Stimulated activated memory B cell treated with anti-CD40 and anti-IgM and Interleukin-4, amounts not matched to agents 10 μg/mL and 1 μg/mL and 100 μg/mL, for 72 hours (primary cell): Measurements from ENCODE around the gene RNF2.
A peak's percentile ranks its signal among the peaks of the same experiment; 100 is the strongest.
"Not testable (repeated sequence)": the region's sequence is repeated elsewhere in the genome, so short reads cannot be mapped to it uniquely, and the experiment has no call there.

Experiments
- ATAC-seq: fragments of 150-1000 bp; cut with Tn5 transposase; 2 replicates; pipeline ENCODE4 v1.10.0; 2021
- H3K27ac Mint-ChIP-seq: one replicate; pipeline ENCODE4 v1.8.0; 2022; ENCODE audit warnings: mild to moderate bottlenecking, mixed read lengths
- H3K27me3 Mint-ChIP-seq: one replicate; pipeline ENCODE4 v1.8.0; 2022; ENCODE audit warnings: mixed read lengths
- H3K36me3 Mint-ChIP-seq: one replicate; pipeline ENCODE4 v1.8.0; 2022; ENCODE audit warnings: mixed read lengths
- H3K4me1 Mint-ChIP-seq: one replicate; pipeline ENCODE4 v1.8.0; 2022; ENCODE audit warnings: mixed read lengths
- H3K4me3 Mint-ChIP-seq: one replicate; pipeline ENCODE4 v1.8.0; 2022; ENCODE audit warnings: mild to moderate bottlenecking, moderate library complexity, mixed read lengths
- H3K9me3 Mint-ChIP-seq: one replicate; pipeline ENCODE4 v1.8.0; 2022; ENCODE audit warnings: mixed read lengths

RNF2 gene

DNA sequence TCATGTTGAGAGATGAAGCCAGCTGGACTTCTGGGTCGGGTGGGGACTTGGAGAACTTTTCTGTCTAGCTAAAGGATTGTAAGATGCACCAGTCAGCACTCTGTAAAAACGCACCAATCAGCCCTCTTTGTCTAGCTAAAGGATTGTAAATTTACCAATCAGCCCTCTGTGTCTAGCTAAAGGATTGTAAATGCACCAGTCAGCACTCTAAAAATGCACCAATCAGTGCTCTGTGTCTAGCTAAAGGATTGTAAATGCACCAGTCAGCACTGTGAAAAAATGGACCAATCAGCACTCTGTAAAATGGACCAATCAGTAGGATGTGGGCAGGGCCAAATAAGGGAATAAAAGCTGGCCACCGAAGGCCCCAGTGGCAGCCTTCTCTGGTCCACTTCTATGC, 19.6 kb downstream of the RNF2 start:
- not testable (repeated sequence) for H3K27ac Mint-ChIP-seq, H3K27me3 Mint-ChIP-seq, H3K9me3 Mint-ChIP-seq, H3K4me3 Mint-ChIP-seq, ATAC-seq
- H3K36me3 Mint-ChIP-seq: peaks cover 28% of the 10 kb centered on the region
- peaks cover 66% of the 10 kb centered on the region for H3K4me1 Mint-ChIP-seq

DNA sequence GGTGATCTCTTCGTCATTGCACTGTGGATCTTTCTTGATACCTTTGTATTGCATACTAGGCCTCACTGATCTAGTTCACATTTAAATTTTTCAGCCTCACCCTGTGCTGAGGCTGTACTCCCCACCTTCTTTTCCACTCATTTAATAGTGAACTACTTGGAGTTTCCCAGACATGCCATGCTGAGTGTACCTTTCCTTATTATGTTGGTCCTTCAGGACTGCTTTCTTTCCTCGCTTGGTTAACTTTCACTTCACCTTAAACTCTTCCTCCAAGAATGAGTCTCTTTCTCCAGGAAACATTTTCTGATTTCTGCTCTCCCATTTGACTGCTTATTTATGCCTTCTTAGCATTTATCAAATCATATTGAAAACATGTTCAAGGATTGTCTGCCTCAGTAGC, 20.8 kb downstream of the RNF2 start:
- peak overlapping the region; percentile 2 for H3K27ac Mint-ChIP-seq
- H3K4me1 Mint-ChIP-seq: peaks cover 60% of the 10 kb centered on the region

DNA sequence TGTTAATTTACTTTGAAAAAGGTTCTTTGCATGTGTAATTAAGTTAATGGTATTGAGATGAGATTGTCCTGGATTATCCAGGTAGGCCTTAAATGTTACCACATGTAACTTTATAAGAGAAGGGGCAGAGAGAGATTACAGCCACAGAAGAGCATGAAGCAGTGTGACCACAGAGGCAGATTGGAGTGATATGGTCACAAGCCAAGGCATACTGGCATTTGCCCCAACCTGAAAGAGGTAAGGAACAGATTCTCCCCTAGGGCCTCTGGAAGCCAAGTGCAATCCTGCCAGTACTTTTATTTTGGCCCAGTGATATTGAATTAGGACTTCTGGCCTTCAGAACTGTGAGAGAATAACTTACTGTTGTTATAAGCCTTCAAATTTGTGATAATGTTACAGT, 23.0 kb downstream of the RNF2 start:
- no peak for ATAC-seq
- Mint-ChIP-seq H3K4me1 (peaks cover 54% of the 10 kb centered on the region), H3K27me3 (no peaks in the 10 kb centered on the region), H3K36me3 (peaks cover 34% of the 10 kb centered on the region), H3K27ac (no peak overlapping the region), H3K4me3 (no peak overlapping the region), H3K9me3 (no peaks in the 10 kb centered on the region)

More for the DNA sequence above, 20.8 kb downstream of the RNF2 start:
- H3K9me3 Mint-ChIP-seq: no peaks in the 10 kb centered on the region
- no peak for ATAC-seq
- H3K27me3 Mint-ChIP-seq: no peaks in the 10 kb centered on the region
- no peak overlapping the region for H3K4me3 Mint-ChIP-seq
- peaks cover 28% of the 10 kb centered on the region for H3K36me3 Mint-ChIP-seq

DNA sequence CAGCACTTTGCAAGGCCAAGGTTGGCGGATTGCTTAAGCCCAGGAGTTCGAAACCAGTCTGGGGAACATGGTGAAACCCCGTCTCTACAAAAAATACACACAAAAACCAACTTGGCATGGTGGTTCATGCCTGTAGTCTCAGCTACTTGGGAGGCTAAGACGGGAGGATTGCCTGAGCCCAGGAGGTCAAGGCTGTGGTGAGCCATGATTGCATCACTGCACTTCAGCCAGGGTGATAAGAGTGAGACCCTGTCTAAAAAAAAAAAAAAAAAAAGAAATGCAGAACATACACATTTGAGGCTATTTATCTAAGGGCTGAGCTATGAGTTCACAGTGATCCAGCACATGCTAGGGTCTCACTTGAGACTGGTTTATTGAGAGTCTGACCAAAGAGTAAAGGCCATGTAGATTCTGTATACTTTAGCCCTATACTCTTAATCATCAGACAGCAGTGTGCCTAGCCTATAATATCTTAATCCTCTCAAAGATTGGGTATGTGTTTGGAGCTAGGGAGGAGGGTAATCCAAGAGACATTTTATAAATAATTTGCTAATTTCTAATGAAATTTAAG, 23.9 kb downstream of the RNF2 start:
- peaks cover 34% of the 10 kb centered on the region for H3K36me3 Mint-ChIP-seq
- no peaks in the 10 kb centered on the region for H3K27me3 Mint-ChIP-seq
- no peak for ATAC-seq
- H3K4me1 Mint-ChIP-seq: peaks cover 56% of the 10 kb centered on the region
- no peak overlapping the region for H3K27ac Mint-ChIP-seq
- H3K4me3 Mint-ChIP-seq: no peak overlapping the region
- no peaks in the 10 kb centered on the region for H3K9me3 Mint-ChIP-seq

DNA sequence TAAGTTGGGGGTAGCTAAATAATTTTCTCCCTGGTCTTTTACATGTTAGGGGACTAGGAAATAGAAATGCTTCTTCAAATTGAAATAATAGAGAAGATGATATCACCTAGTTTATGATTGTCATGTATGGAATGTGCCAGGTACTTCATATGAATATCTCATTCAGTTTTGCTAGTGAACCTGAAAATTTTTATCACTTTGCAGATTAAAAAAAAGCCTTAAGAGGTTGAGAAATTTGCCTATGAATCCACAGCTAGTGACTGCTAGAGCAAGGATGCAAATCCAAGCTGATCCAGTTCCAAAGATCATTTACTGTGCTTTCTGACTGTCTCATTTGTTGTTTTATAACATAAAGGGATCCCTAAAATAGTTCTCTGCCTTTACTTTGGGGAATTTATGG, 24.7 kb downstream of the RNF2 start:
- ATAC-seq: no peak
- H3K27me3 Mint-ChIP-seq: no peaks in the 10 kb centered on the region
- no peak overlapping the region for H3K4me3 Mint-ChIP-seq
- H3K27ac Mint-ChIP-seq: no peak overlapping the region
- no peaks in the 10 kb centered on the region for H3K9me3 Mint-ChIP-seq
- H3K36me3 Mint-ChIP-seq: peaks cover 31% of the 10 kb centered on the region
- H3K4me1 Mint-ChIP-seq: peaks cover 63% of the 10 kb centered on the region

DNA sequence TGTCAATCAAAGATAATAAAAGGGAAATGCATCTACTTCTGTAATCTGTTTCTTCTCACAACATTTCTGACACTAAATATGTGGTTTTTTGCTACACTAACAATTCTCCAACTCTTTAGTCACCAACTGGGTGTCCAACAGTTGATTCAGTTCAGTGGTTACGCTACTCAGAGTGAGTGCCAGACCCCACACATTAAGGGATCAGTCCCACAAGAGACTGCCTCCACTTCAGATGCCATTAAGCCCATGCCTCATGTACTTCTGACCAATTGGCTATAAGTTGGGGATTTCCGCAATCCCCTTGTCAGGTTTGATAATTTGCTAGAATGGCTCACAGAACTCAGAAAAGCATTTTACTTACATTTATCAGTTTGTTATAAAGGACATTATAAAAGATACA, 28.4 kb downstream of the RNF2 start:
- H3K27me3 Mint-ChIP-seq: no peaks in the 10 kb centered on the region
- no peak for ATAC-seq
- no peaks in the 10 kb centered on the region for H3K9me3 Mint-ChIP-seq
- no peak overlapping the region for H3K27ac Mint-ChIP-seq
- no peak overlapping the region for H3K4me3 Mint-ChIP-seq
- peaks cover 17% of the 10 kb centered on the region for H3K36me3 Mint-ChIP-seq
- H3K4me1 Mint-ChIP-seq: peaks cover 55% of the 10 kb centered on the region

DNA sequence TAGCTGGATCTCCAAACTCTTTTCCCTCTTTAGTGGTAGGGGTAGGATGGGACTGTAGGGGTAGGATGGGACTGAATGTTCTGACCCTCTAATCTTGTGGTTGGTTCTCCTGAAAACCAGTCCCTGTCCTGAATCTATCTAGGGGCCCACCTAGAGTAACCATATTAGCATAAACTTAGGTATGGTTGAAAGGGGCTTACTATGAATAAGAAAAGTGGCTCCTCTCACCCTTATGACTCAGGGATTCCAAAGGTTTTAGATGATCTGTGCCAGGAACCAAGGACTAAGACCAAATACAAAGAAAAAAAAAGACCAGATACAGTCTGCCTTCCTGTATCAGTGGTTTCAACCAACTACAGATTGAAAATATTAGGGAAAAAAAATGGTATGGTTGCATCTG, 28.9 kb downstream of the RNF2 start:
- Mint-ChIP-seq H3K9me3 (no peaks in the 10 kb centered on the region), H3K4me1 (peaks cover 55% of the 10 kb centered on the region), H3K27ac (no peak overlapping the region), H3K4me3 (no peak overlapping the region), H3K27me3 (no peaks in the 10 kb centered on the region), H3K36me3 (peaks cover 17% of the 10 kb centered on the region)
- ATAC-seq: no peak

DNA sequence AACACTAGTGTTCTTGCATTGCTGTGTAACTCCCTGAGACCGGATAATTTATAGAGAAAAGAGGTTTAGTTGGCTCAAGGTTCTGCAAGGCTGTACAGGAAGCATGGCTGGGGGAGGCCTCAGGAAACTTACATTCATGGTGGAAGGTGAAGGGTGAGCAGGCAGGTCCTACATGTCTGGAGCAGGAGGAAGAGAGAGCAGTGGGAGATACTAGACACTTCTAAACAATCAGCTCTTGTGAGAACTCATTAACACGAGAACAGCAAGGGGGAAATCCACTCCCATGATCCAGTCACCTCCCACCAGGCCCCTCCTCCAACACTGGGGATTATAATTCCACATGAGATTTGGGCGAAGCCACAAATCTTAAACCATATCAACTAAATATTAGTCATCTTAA, 30.1 kb downstream of the RNF2 start:
- Mint-ChIP-seq H3K27me3 (no peaks in the 10 kb centered on the region), H3K4me3 (no peak overlapping the region), H3K4me1 (peaks cover 60% of the 10 kb centered on the region), H3K36me3 (peaks cover 17% of the 10 kb centered on the region), H3K27ac (no peak overlapping the region), H3K9me3 (no peaks in the 10 kb centered on the region)
- no peak for ATAC-seq

DNA sequence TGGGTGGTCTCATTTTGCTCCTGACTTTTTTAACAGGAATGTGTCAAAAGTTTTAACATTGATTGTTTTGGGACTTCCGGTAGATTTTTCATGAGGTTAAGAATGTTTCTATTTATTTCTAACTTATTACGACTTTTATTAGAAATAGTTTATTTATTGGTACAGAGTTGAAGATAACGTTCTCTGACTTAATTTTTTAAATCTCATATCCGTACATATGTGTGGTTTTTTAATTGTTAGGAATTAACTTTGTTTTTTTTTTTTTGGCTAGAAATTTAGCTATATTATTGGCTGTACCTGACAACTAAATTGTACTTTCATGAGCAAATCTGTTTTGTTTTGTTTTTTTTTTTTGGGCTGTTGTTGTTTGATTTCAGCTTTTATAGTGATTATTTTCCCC, 32.0 kb downstream of the RNF2 start:
- H3K4me1 Mint-ChIP-seq: peaks cover 44% of the 10 kb centered on the region
- no peak overlapping the region for H3K27ac Mint-ChIP-seq
- ATAC-seq: no peak
- no peaks in the 10 kb centered on the region for H3K27me3 Mint-ChIP-seq
- no peak overlapping the region for H3K4me3 Mint-ChIP-seq
- H3K36me3 Mint-ChIP-seq: peaks cover 11% of the 10 kb centered on the region
- H3K9me3 Mint-ChIP-seq: no peaks in the 10 kb centered on the region

DNA sequence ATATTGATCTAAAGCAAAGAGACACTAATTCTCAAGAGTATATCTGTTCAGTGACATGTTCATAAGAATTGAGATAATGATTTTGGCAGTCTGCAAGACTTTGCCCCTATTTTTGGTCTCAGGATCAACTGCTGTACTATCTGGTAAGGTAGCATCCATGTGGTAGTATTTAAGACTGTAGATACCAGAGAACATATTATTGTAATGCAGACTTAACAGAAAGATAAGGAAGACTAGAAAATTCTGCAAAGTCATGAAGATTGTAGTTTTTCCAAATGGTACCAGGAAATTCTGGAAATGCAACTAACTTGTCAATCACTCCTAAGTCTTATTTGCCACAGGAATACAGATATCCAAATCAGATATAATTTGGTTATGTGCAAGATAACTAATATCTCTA, 35.1 kb downstream of the RNF2 start:
- ATAC-seq: no peak
- Mint-ChIP-seq H3K36me3 (peaks cover 11% of the 10 kb centered on the region), H3K27me3 (no peaks in the 10 kb centered on the region), H3K4me1 (peaks cover 32% of the 10 kb centered on the region), H3K4me3 (no peak overlapping the region), H3K9me3 (no peaks in the 10 kb centered on the region), H3K27ac (no peak overlapping the region)

DNA sequence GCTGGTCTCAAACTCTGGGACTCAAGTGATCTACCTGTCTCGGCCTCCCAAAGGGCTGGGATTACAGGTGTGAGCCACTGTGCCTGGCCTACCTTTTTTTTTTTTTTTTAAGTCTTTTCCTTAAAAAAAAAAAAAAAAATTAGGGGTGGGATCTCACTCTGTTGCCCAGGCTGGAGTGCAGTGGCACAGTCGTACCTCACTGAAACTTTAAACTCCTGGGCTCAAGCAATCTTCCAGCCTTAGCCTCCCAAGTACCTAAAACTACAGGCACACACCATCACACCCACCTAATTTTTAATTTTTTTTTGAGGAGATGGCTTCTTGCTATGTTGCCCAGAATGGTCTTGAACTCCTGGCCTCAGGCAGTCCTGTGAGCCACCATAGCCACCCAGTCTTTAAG, 38.5 kb downstream of the RNF2 start:
- no peaks in the 10 kb centered on the region for H3K9me3 Mint-ChIP-seq
- H3K4me3 Mint-ChIP-seq: no peak overlapping the region
- no peak for ATAC-seq
- H3K27me3 Mint-ChIP-seq: no peaks in the 10 kb centered on the region
- H3K27ac Mint-ChIP-seq: no peak overlapping the region
- H3K36me3 Mint-ChIP-seq: peaks cover 36% of the 10 kb centered on the region
- peaks cover 28% of the 10 kb centered on the region for H3K4me1 Mint-ChIP-seq

DNA sequence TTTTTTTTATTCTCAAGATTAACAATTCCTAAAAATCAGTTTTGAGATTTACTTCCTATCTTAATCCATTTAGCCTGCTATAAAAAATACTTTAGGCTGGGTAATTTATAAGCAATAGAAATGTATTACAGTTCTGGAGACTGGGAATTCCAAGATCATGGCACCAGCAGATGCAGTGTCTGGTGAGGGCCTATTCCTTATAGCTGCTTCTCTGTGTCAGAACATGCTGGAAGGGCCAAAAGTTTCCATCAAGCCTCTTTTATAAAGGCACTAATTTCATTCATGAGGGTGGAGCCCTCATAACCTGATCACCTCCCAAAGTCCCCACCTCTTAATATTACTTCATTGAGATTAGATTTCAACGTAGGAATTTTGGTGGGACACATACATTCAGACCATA, 41.7 kb downstream of the RNF2 start:
- Mint-ChIP-seq H3K27ac (peak overlapping the region; percentile 31), H3K4me1 (peaks cover 22% of the 10 kb centered on the region), H3K4me3 (no peak overlapping the region)

DNA sequence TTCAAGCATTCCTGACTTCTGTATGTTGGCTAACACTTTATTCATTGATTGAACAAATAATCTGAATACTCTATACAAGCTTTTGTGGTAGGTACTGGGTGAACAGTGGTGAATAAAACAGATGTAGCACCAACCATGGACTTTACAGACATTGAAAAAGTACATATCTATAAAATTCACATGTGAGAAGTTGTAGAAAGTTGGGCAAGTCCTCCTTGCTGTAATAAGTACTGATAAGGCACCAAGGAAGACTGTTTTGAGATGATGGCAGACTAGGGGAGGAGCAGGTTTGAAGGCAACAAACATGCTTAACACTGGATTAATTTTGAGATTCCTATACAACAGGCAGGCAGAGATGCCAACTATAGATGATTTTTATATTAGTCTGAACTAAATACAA, 42.4 kb downstream of the RNF2 start:
- H3K36me3 Mint-ChIP-seq: peaks cover 46% of the 10 kb centered on the region
- peak overlapping the region; percentile 31 for H3K27ac Mint-ChIP-seq
- H3K4me3 Mint-ChIP-seq: no peak overlapping the region
- no peaks in the 10 kb centered on the region for H3K9me3 Mint-ChIP-seq
- ATAC-seq: no peak
- peaks cover 22% of the 10 kb centered on the region for H3K4me1 Mint-ChIP-seq
- no peaks in the 10 kb centered on the region for H3K27me3 Mint-ChIP-seq

More for the DNA sequence above, 41.7 kb downstream of the RNF2 start:
- Mint-ChIP-seq H3K36me3 (peaks cover 43% of the 10 kb centered on the region), H3K27me3 (no peaks in the 10 kb centered on the region), H3K9me3 (no peaks in the 10 kb centered on the region)
- ATAC-seq: no peak

DNA sequence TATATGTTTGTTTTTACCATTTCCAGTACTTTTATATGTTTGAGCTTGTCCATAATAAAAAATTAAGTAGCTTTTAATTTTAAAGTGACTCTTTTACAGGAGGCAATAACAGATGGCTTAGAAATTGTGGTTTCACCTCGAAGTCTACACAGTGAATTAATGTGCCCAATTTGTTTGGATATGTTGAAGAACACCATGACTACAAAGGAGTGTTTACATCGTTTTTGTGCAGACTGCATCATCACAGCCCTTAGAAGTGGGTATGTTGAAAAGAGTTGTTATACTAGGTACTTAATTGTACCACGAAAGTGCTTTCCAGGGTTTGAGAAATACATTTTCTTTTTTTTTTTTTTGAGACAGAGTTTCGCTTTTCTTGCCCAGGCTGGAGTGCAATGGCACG, 46.1 kb downstream of the RNF2 start:
- ATAC-seq: no peak
- Mint-ChIP-seq H3K27ac (no peak overlapping the region), H3K9me3 (no peaks in the 10 kb centered on the region), H3K4me3 (no peak overlapping the region), H3K36me3 (peaks cover 60% of the 10 kb centered on the region), H3K27me3 (no peaks in the 10 kb centered on the region), H3K4me1 (peaks cover 1% of the 10 kb centered on the region)

DNA sequence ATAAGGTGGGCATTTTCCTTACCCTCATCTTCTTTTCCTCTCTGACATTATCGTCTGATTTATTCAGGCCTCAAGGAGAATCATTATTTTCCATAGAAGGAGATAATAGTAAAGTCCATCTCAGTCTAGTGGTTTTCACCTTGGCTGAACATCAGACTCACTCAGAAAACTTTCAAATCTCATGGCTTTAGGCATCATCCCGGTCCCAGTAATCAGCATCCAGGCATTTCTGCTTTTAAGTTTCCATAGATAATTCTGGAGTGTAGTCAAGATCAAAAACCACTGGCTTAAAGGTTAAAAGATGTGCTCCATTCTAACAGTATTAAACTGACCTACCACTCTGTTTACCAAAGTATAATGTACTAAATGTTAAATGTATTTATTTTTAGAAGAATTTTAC, 49.4 kb downstream of the RNF2 start:
- no peak for ATAC-seq
- Mint-ChIP-seq H3K36me3 (peaks cover 63% of the 10 kb centered on the region), H3K4me3 (no peak overlapping the region), H3K9me3 (no peaks in the 10 kb centered on the region), H3K27ac (no peak overlapping the region), H3K4me1 (no peaks in the 10 kb centered on the region), H3K27me3 (no peaks in the 10 kb centered on the region)

DNA sequence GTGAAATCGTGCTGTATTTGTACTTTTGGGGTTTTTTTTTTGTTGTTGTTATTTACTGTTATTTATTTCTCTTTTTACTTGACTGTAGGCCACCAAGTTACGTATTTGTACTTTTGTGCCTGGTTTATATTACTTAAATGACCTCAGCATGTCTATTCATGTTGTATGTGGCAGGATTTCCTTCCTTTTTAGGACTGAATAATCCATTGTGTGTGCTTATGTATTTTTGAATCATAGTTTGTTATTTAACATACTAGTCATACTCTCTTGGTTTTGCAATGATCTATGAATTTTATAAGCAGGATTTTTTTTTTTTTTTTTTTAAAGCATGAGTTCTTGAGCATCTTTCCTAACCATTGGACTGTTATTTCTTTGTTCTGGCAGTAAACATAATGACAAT, 51.2 kb downstream of the RNF2 start:
- peaks cover 80% of the 10 kb centered on the region for H3K36me3 Mint-ChIP-seq
- H3K4me3 Mint-ChIP-seq: no peak overlapping the region
- no peaks in the 10 kb centered on the region for H3K9me3 Mint-ChIP-seq

DNA sequence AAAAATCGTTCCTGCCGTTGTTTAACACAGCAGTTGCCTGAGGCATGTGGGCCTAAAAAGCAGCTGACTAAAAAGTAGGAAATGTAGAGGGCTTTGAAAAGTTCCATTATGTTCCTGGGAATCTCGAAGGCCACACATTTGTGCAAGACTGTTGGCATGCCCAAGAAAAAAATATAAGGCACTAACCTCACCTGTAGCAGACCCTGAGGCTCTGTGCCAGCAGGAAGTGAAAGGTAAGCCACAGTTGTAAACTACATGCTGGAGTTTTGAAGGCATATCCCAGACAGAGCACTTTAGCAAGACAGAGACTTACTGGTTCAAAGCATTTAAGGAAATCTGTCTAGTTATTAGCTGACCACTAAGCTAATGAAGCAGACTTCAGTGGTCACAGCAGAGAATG, 58.7 kb downstream of the RNF2 start:
- no peaks in the 10 kb centered on the region for H3K27me3 Mint-ChIP-seq
- ATAC-seq: no peak
- peaks cover 3% of the 10 kb centered on the region for H3K9me3 Mint-ChIP-seq
- peaks cover 59% of the 10 kb centered on the region for H3K36me3 Mint-ChIP-seq
- no peaks in the 10 kb centered on the region for H3K4me1 Mint-ChIP-seq
- no peak overlapping the region for H3K4me3 Mint-ChIP-seq
- no peak overlapping the region for H3K27ac Mint-ChIP-seq

More for the DNA sequence above, 51.2 kb downstream of the RNF2 start:
- H3K4me1 Mint-ChIP-seq: no peaks in the 10 kb centered on the region
- no peak overlapping the region for H3K27ac Mint-ChIP-seq
- no peaks in the 10 kb centered on the region for H3K27me3 Mint-ChIP-seq
- ATAC-seq: no peak
